Vagina (tissue), 2 donors: ENCODE data around the gene ZWINT.

ENCODE experiments used
- POLR2A ChIP-seq, 2 donors: fragments of 450-650 bp; IDR thresholded peaks; one replicate each; pipeline ENCODE4 v1.6.1; 2017; ENCODE audit warnings: antibody characterized with exemption in 2 of 2, mild to moderate bottlenecking in 2 of 2, moderate library complexity in 2 of 2
- POLR2AphosphoS5 ChIP-seq, 2 donors: sonication (generic); formaldehyde crosslinking; IDR thresholded peaks; one replicate each; pipeline ENCODE4 v1.9.0; 2017; ENCODE audit warnings: antibody characterized with exemption in 2 of 2, mild to moderate bottlenecking in 2 of 2, low read depth in 1 of 2; ENCODE audit not compliant: insufficient read depth in 1 of 2
- TF ChIP-seq, protein P1 (sequence below), 3 experiments: fragments of 450-650 bp in 2 of 3; fragments of 200-600 bp in 1 of 3; sonication (generic) in 1 of 3; IDR thresholded peaks; one replicate each; pipeline ENCODE4 v1.5.1; 2017 to 2019; ENCODE audit warnings: antibody characterized with exemption in 3 of 3, mild to moderate bottlenecking in 2 of 3, moderate library complexity in 2 of 3

DNA sequence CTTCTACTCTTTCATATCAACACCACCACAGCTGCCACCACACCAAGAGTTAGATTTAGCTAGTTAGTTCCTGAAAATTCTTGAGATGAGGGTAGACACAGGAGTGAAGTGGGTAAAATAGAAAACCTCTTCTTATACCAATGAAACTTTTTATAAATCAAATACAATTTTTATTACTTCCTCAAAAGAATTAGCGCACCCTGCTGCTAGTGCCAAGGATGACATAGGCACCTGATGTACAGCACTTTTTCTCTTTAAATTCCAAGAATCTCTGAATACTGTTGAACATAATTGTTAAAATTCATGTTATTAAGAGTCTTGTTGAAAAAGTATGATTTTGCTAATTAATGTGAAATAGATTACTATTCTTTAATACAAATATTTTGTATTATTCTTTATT is 11.4 kb downstream of the ZWINT start:
- TF ChIP-seq, protein P1, sequence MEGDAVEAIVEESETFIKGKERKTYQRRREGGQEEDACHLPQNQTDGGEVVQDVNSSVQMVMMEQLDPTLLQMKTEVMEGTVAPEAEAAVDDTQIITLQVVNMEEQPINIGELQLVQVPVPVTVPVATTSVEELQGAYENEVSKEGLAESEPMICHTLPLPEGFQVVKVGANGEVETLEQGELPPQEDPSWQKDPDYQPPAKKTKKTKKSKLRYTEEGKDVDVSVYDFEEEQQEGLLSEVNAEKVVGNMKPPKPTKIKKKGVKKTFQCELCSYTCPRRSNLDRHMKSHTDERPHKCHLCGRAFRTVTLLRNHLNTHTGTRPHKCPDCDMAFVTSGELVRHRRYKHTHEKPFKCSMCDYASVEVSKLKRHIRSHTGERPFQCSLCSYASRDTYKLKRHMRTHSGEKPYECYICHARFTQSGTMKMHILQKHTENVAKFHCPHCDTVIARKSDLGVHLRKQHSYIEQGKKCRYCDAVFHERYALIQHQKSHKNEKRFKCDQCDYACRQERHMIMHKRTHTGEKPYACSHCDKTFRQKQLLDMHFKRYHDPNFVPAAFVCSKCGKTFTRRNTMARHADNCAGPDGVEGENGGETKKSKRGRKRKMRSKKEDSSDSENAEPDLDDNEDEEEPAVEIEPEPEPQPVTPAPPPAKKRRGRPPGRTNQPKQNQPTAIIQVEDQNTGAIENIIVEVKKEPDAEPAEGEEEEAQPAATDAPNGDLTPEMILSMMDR (IDR thresholded peaks at IDR 0.05), result no peak
- TF ChIP-seq POLR2A (IDR thresholded peaks at IDR 0.05) (no peak), POLR2AphosphoS5 (IDR thresholded peaks at IDR 0.05; ENCODE audit: insufficient read depth in 1 of 2, low read depth in 1 of 2) (no peak)
